K562 (cell line): ENCODE measurements around the gene ABR. TPM values are rescaled to one million over a fixed set of nuclear protein-coding genes. Genes with fewer than 3 reads are reported as not detected.

ENCODE experiments used
- BACH1 ChIP-seq: fragments of 200-800 bp; sonication (Bioruptor generic); IDR thresholded peaks from 2 replicates; pipeline ENCODE4 v1.6.1; 2016; ENCODE audit warnings: missing genetic modification characterization, missing compliant biosample characterization
- BCL6 ChIP-seq: fragments of 250-450 bp; sonication (Bioruptor Pico); IDR thresholded peaks from 2 replicates; pipeline ENCODE4 v1.4.0; 2020
- BHLHE40 ChIP-seq: IDR thresholded peaks from 2 replicates; pipeline ENCODE4 v1.6.1; 2011; ENCODE audit warnings: low read length, improper control_type of control experiment
- FOXJ2 ChIP-seq: fragments of 200-800 bp; sonication (Bioruptor generic); IDR thresholded peaks from 2 replicates; pipeline ENCODE4 v1.6.1; 2016; ENCODE audit warnings: missing genetic modification characterization, missing compliant biosample characterization
- HMG20A ChIP-seq: fragments of 450-650 bp; formaldehyde crosslinking; conservative IDR thresholded peaks from 2 replicates; pipeline ENCODE4 v1.4.0; 2020; ENCODE audit warnings: mild to moderate bottlenecking, mixed read lengths
- HOXB6 ChIP-seq: fragments of 250-450 bp; sonication (Bioruptor Pico); IDR thresholded peaks from 2 replicates; pipeline ENCODE4 v1.5.1; 2022; ENCODE audit warnings: mild to moderate bottlenecking, borderline replicate concordance
- ILF3 ChIP-seq: fragments of 450-650 bp; IDR thresholded peaks from 2 replicates; pipeline ENCODE4 v1.6.1; 2018; ENCODE audit warnings: antibody characterized with exemption, mild to moderate bottlenecking, moderate library complexity, borderline replicate concordance
- KLF6 ChIP-seq: fragments of 250-450 bp; sonication (Bioruptor Pico); IDR thresholded peaks from 2 replicates; pipeline ENCODE4 v1.4.0; 2020; ENCODE audit warnings: mild to moderate bottlenecking, moderate library complexity, borderline replicate concordance
- MXI1 ChIP-seq: IDR thresholded peaks from 2 replicates; pipeline ENCODE4 v1.6.1; 2011; ENCODE audit warnings: low read depth, mild to moderate bottlenecking, improper control_type of control experiment, low read length
- RBM15 ChIP-seq: fragments of 200-400 bp; formaldehyde crosslinking; IDR thresholded peaks from 2 replicates; pipeline ENCODE4 v1.6.1; 2018; ENCODE audit warnings: mild to moderate bottlenecking, low read length, moderate library complexity; ENCODE audit not compliant: insufficient read depth
- RBM39 ChIP-seq: fragments of 200-400 bp; formaldehyde crosslinking; optimal IDR thresholded peaks from 2 replicates; pipeline ENCODE3; 2018; ENCODE audit warnings: low read depth, low read length
- RFX5 ChIP-seq: IDR thresholded peaks from 2 replicates; pipeline ENCODE4 v1.6.1; 2011; ENCODE audit warnings: low read depth, mild to moderate bottlenecking, improper control_type of control experiment, low read length
- RNF2 ChIP-seq: sonication (generic); IDR thresholded peaks from 2 replicates; pipeline ENCODE4 v1.6.1; 2016
- SOX6 ChIP-seq: fragments of 450-650 bp; IDR thresholded peaks from 2 replicates; pipeline ENCODE4 v1.6.1; 2014; ENCODE audit warnings: mild to moderate bottlenecking
- TEAD4 ChIP-seq, 2 experiments: sonication (generic) in 1 of 2; formaldehyde crosslinking in 1 of 2; IDR thresholded peaks; 2 replicates each; pipeline versions ENCODE4 v1.6.1 to v1.8.0; 2012 to 2022; ENCODE audit warnings: borderline replicate concordance in 1 of 2, inconsistent platforms in 1 of 2, low read length in 1 of 2, mild to moderate bottlenecking in 1 of 2, missing genetic modification reagents in 1 of 2
- THRAP3 ChIP-seq: fragments of 450-650 bp; IDR thresholded peaks from 2 replicates; pipeline ENCODE4 v1.6.1; 2016; ENCODE audit warnings: mild to moderate bottlenecking, inconsistent platforms, borderline replicate concordance
- ZNF121 ChIP-seq: sonication (generic); formaldehyde crosslinking; conservative IDR thresholded peaks from 2 replicates; pipeline ENCODE4 v1.8.0; 2022; ENCODE audit warnings: missing genetic modification reagents
- ZNF212 ChIP-seq: fragments of 450-650 bp; formaldehyde crosslinking; IDR thresholded peaks from 2 replicates; pipeline ENCODE4 v1.4.0; 2020; ENCODE audit warnings: mild to moderate bottlenecking
- ZNF232 ChIP-seq: sonication (generic); formaldehyde crosslinking; IDR thresholded peaks from 2 replicates; pipeline ENCODE4 v1.8.0; 2022; ENCODE audit warnings: mild to moderate bottlenecking, missing genetic modification reagents
- ZNF76 ChIP-seq: fragments of 250-450 bp; sonication (Bioruptor Pico); IDR thresholded peaks from 2 replicates; pipeline ENCODE4 v1.4.0; 2020; ENCODE audit warnings: mild to moderate bottlenecking, moderate library complexity, borderline replicate concordance
- polyA plus RNA-seq, 8 experiments: library from polyadenylated mRNA; depleted of rRNA in 4 of 8; stranded (reverse) in 5 of 8; unstranded in 3 of 8; fragments of >200 nt; fragmentation: Nextera tagmentation in 2 of 8; fragmentation: Illumina TruSeq in 1 of 8; extraction: Ambion mirVana in 2 of 8; extraction: Trizol in 1 of 8; gene quantifications; 2 replicates each; pipeline versions ENCODE4 v1.2.1 to v1.2.3, GENCODE V29; 2011 to 2014; ENCODE audit warnings: inconsistent platforms in 1 of 8, missing spikeins in 1 of 8
- total RNA-seq, 7 experiments: library from RNA; depleted of rRNA in 6 of 7; stranded (reverse); fragments of >200 nt in 6 of 7; fragmentation: Illumina TruSeq in 2 of 7; extraction: Trizol in 2 of 7; gene quantifications; 2 replicates each; pipeline versions ENCODE4 v1.2.1 to v1.2.3, GENCODE V29; 2011 to 2021; ENCODE audit warnings: low replicate concordance in 1 of 7
- TF ChIP-seq, protein P1 (sequence below): sonication (generic); formaldehyde crosslinking; IDR thresholded peaks from 2 replicates; pipeline ENCODE4 v1.5.0; 2020; ENCODE audit warnings: missing genetic modification reagents
- TF ChIP-seq, protein P2 (sequence below): sonication (generic); formaldehyde crosslinking; IDR thresholded peaks from 2 replicates; pipeline ENCODE4 v1.8.0; 2022; ENCODE audit warnings: missing genetic modification reagents, mild to moderate bottlenecking, borderline replicate concordance
- TF ChIP-seq, protein P3 (sequence below): sonication (generic); formaldehyde crosslinking; IDR thresholded peaks from 2 replicates; pipeline ENCODE4 v1.8.1; 2023; ENCODE audit warnings: mild to moderate bottlenecking, missing genetic modification reagents
- TF ChIP-seq, protein P4 (sequence below): sonication (generic); formaldehyde crosslinking; IDR thresholded peaks from 2 replicates; pipeline ENCODE4 v1.8.0; 2022; ENCODE audit warnings: mild to moderate bottlenecking, missing genetic modification reagents

Gene ABR
- total and polyA plus RNA-seq, 9 of the 15 experiments (the other 6 are each of a cell fraction or from before 2014, with no cell fraction given): 0.07 to 1.6 (median 0.37) TPM; not detected in 1

DNA sequence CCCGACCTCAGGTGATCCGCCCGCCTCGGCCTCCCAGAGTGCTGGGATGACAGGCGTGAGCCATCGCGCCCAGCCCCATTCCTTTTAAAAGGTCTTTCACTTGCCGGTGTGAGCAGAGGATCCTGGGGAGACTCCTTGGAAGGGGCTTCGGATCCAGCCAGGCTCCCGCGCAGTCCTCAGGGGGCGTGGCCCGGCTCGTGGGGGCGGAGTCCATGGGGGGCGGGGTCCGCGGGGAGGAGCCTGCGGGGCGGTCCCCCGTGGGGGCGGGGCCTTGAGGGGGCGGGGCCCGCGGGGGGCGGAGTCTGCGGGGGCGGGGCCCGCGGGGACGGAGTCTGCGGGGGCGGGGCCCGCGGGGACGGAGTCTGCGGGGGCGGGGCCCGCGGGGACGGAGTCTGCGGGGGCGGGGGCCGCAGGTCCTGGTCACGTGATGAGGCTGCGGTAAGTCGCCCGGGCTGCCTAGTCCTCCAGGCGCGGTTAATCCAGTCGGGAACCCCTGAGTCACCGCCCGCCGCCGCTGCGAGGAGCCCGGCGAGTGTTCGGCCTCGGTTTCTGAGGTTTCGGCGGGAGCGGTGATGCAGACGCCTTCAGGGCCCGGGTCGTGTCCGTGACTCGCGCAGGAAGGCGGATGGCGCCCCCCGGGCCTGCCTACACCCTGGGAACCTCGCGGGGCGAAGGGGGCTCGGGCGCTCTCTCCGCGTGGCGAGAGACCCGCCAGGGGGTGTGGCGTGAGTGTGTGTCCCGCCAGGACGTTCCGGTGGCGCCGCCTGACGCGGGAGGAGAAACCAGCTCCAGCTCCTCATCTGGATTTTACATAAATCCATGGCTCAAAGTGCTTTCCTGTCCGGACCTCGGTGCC lies 23.6 kb upstream of the ABR start (continued):
- TF ChIP-seq, protein P1, sequence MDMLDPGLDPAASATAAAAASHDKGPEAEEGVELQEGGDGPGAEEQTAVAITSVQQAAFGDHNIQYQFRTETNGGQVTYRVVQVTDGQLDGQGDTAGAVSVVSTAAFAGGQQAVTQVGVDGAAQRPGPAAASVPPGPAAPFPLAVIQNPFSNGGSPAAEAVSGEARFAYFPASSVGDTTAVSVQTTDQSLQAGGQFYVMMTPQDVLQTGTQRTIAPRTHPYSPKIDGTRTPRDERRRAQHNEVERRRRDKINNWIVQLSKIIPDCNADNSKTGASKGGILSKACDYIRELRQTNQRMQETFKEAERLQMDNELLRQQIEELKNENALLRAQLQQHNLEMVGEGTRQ (CRISPR knock-in tag): peak; percentile 85
- TF ChIP-seq ILF3: no peak
- no peak for TF ChIP-seq BACH1
- no peak for TF ChIP-seq HOXB6 (CRISPR knock-in tag)
- no peak for TF ChIP-seq FOXJ2 (tag)
- TF ChIP-seq HMG20A (CRISPR knock-in tag): no peak
- TF ChIP-seq, protein P2, sequence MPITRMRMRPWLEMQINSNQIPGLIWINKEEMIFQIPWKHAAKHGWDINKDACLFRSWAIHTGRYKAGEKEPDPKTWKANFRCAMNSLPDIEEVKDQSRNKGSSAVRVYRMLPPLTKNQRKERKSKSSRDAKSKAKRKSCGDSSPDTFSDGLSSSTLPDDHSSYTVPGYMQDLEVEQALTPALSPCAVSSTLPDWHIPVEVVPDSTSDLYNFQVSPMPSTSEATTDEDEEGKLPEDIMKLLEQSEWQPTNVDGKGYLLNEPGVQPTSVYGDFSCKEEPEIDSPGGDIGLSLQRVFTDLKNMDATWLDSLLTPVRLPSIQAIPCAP (CRISPR knock-in tag): no peak
- no peak for TF ChIP-seq ZNF232 (CRISPR knock-in tag)
- no peak for TF ChIP-seq RFX5
- no peak for TF ChIP-seq KLF6 (CRISPR knock-in tag)
- TF ChIP-seq, protein P3, sequence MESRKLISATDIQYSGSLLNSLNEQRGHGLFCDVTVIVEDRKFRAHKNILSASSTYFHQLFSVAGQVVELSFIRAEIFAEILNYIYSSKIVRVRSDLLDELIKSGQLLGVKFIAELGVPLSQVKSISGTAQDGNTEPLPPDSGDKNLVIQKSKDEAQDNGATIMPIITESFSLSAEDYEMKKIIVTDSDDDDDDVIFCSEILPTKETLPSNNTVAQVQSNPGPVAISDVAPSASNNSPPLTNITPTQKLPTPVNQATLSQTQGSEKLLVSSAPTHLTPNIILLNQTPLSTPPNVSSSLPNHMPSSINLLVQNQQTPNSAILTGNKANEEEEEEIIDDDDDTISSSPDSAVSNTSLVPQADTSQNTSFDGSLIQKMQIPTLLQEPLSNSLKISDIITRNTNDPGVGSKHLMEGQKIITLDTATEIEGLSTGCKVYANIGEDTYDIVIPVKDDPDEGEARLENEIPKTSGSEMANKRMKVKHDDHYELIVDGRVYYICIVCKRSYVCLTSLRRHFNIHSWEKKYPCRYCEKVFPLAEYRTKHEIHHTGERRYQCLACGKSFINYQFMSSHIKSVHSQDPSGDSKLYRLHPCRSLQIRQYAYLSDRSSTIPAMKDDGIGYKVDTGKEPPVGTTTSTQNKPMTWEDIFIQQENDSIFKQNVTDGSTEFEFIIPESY: peak; percentile 96
- no peak for TF ChIP-seq RNF2
- TF ChIP-seq BHLHE40: peak; percentile 53
- no peak for TF ChIP-seq RBM15
- TF ChIP-seq RBM39: no peak
- no peak for TF ChIP-seq THRAP3
- no peak for TF ChIP-seq MXI1
- TF ChIP-seq ZNF212 (CRISPR knock-in tag): no peak
- TF ChIP-seq, protein P4, sequence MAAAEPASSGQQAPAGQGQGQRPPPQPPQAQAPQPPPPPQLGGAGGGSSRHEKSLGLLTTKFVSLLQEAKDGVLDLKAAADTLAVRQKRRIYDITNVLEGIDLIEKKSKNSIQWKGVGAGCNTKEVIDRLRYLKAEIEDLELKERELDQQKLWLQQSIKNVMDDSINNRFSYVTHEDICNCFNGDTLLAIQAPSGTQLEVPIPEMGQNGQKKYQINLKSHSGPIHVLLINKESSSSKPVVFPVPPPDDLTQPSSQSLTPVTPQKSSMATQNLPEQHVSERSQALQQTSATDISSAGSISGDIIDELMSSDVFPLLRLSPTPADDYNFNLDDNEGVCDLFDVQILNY (CRISPR knock-in tag): no peak
- no peak for TF ChIP-seq ZNF76 (CRISPR knock-in tag)
- TF ChIP-seq TEAD4 (IDR thresholded peaks at IDR 0.05; ENCODE audit: low read length): no peak
- TF ChIP-seq TEAD4 (CRISPR knock-in tag; IDR thresholded peaks at IDR 0.05; ENCODE audit: borderline replicate concordance): no peak
- no peak for TF ChIP-seq ZNF121 (CRISPR knock-in tag)
- TF ChIP-seq BCL6 (CRISPR knock-in tag): no peak
- no peak for TF ChIP-seq SOX6
